Measurements from ENCODE around the gene UGT1A6. TPM values are rescaled to one million over a fixed set of nuclear protein-coding genes. Genes with fewer than 3 reads are reported as not detected.

Gene UGT1A6
- total RNA-seq, 5 donors from 2014 or later (not counting 1 experiment from before 2014, with no cell fraction given) = 0.32 TPM; not detected in 4

GRCh38 chr2:233807215-233807865 is 114.7 kb downstream of the UGT1A6 start:
- DNase-seq (peak in 2 of 35 experiments; percentile 4 to 16), ATAC-seq (replicated peaks in 1 of 4) (no peak)
- H3K4me3 Mint-ChIP-seq = no peak overlapping the region
- Histone ChIP-seq H3K9me3 (no peaks in the 10 kb centered on the region), H3K36me3 (ENCODE audit: control insufficient read depth in 2 of 2, extremely low read depth in 1 of 2, insufficient read depth in 1 of 2, low read length in 1 of 2) (no peaks in the 10 kb centered on the region), H3K27me3 (replicated peaks in 1 of 2; ENCODE audit: control insufficient read depth in 2 of 2, extremely low read depth in 1 of 2, insufficient read depth in 2 of 2, low read length in 1 of 2) (peaks cover 0 to 56% of the 10 kb centered on the region in 2 experiments), H3K4me1 (ENCODE audit: control insufficient read depth in 1 of 2, extremely low read depth in 1 of 2, insufficient read depth in 2 of 2, low read length in 2 of 2) (no peaks in the 10 kb centered on the region), H3K4me3 (ENCODE audit: control insufficient read depth in 1 of 2, extremely low read depth in 1 of 2, low read length in 1 of 2) (no peak overlapping the region), H3K27ac (ENCODE audit: low read length) (no peak overlapping the region)
- POLR2A ChIA-PET = no interaction called here
- no peak overlapping the region for H3K27ac Mint-ChIP-seq
- H3K9me3 Mint-ChIP-seq = no peaks in the 10 kb centered on the region
- CTCF ChIA-PET = no interaction called here
- no peaks in the 10 kb centered on the region for H3K4me1 Mint-ChIP-seq
- no peaks in the 10 kb centered on the region for H3K36me3 Mint-ChIP-seq
- WGBS (ENCODE audit: insufficient coverage) = 78% methylated on average over 8 of the region's 12 CpGs
- H3K27me3 Mint-ChIP-seq = peaks cover 12 to 39% of the 10 kb centered on the region in 2 donors

- CTCF ChIA-PET = no interaction called here
- peaks cover 5 to 31% of the 10 kb centered on the region in 2 donors for H3K27me3 Mint-ChIP-seq
These were observed 115.6 kb downstream of the UGT1A6 start for GRCh38 chr2:233807966-233808935.

GRCh38 chr2:233810385-233810784 is 117.7 kb downstream of the UGT1A6 start:
- DNase-seq = peak in 1 of 35 experiments; percentile 17
- no peaks in the 10 kb centered on the region for H3K9me3 ChIP-seq
- ChIA-PET POLR2A (no interaction called here), CTCF (no interaction called here)
- H3K27ac ChIP-seq (ENCODE audit: low read length) = no peak overlapping the region
- peaks cover 5 to 28% of the 10 kb centered on the region in 2 donors for H3K27me3 Mint-ChIP-seq
- no peak overlapping the region for H3K27ac Mint-ChIP-seq
- H3K36me3 Mint-ChIP-seq = no peaks in the 10 kb centered on the region
- no peaks in the 10 kb centered on the region for H3K9me3 Mint-ChIP-seq
- no peak overlapping the region for H3K4me3 ChIP-seq (ENCODE audit: control insufficient read depth in 1 of 2, extremely low read depth in 1 of 2, low read length in 1 of 2)
- WGBS (ENCODE audit: insufficient coverage) = 77% methylated on average over 5 of the region's 6 CpGs
- peaks cover 0 to 38% of the 10 kb centered on the region in 2 experiments for H3K27me3 ChIP-seq (replicated peaks in 1 of 2; ENCODE audit: control insufficient read depth in 2 of 2, extremely low read depth in 1 of 2, insufficient read depth in 2 of 2, low read length in 1 of 2)
- H3K36me3 ChIP-seq (ENCODE audit: control insufficient read depth in 2 of 2, extremely low read depth in 1 of 2, insufficient read depth in 1 of 2, low read length in 1 of 2) = no peaks in the 10 kb centered on the region
- H3K4me1 Mint-ChIP-seq = no peaks in the 10 kb centered on the region
- H3K4me1 ChIP-seq (ENCODE audit: control insufficient read depth in 1 of 2, extremely low read depth in 1 of 2, insufficient read depth in 2 of 2, low read length in 2 of 2) = no peaks in the 10 kb centered on the region
- ATAC-seq (replicated peaks in 1 of 4) = no peak
- H3K4me3 Mint-ChIP-seq = no peak overlapping the region

More at GRCh38 chr2:233807966-233808935, 115.6 kb downstream of the UGT1A6 start:
- ATAC-seq (replicated peaks in 1 of 4) = no peak
- Mint-ChIP-seq H3K9me3 (no peaks in the 10 kb centered on the region), H3K36me3 (no peaks in the 10 kb centered on the region), H3K27ac (no peak overlapping the region), H3K4me3 (no peak overlapping the region), H3K4me1 (no peaks in the 10 kb centered on the region)
- POLR2A ChIA-PET = no interaction called here
- peak in 2 of 35 experiments; percentile 3 to 13 for DNase-seq
- Histone ChIP-seq H3K4me1 (ENCODE audit: control insufficient read depth in 1 of 2, extremely low read depth in 1 of 2, insufficient read depth in 2 of 2, low read length in 2 of 2) (no peaks in the 10 kb centered on the region), H3K4me3 (ENCODE audit: control insufficient read depth in 1 of 2, extremely low read depth in 1 of 2, low read length in 1 of 2) (no peak overlapping the region), H3K36me3 (ENCODE audit: control insufficient read depth in 2 of 2, extremely low read depth in 1 of 2, insufficient read depth in 1 of 2, low read length in 1 of 2) (no peaks in the 10 kb centered on the region), H3K27me3 (replicated peaks in 1 of 2; ENCODE audit: control insufficient read depth in 2 of 2, extremely low read depth in 1 of 2, insufficient read depth in 2 of 2, low read length in 1 of 2) (peaks cover 0 to 51% of the 10 kb centered on the region in 2 experiments), H3K27ac (ENCODE audit: low read length) (no peak overlapping the region), H3K9me3 (no peaks in the 10 kb centered on the region)
- WGBS (ENCODE audit: insufficient coverage) = 76% methylated on average over 4 of the region's 10 CpGs

GRCh38 chr2:233811087-233811486 is 118.4 kb downstream of the UGT1A6 start:
- Histone ChIP-seq H3K27me3 (replicated peaks in 1 of 2; ENCODE audit: control insufficient read depth in 2 of 2, extremely low read depth in 1 of 2, insufficient read depth in 2 of 2, low read length in 1 of 2) (peaks cover 0 to 38% of the 10 kb centered on the region in 2 experiments), H3K4me3 (ENCODE audit: control insufficient read depth in 1 of 2, extremely low read depth in 1 of 2, low read length in 1 of 2) (no peak overlapping the region), H3K9me3 (no peaks in the 10 kb centered on the region), H3K4me1 (ENCODE audit: control insufficient read depth in 1 of 2, extremely low read depth in 1 of 2, insufficient read depth in 2 of 2, low read length in 2 of 2) (no peaks in the 10 kb centered on the region), H3K36me3 (ENCODE audit: control insufficient read depth in 2 of 2, extremely low read depth in 1 of 2, insufficient read depth in 1 of 2, low read length in 1 of 2) (no peaks in the 10 kb centered on the region), H3K27ac (ENCODE audit: low read length) (no peak overlapping the region)
- ChIA-PET CTCF (no interaction called here), POLR2A (no interaction called here)
- Mint-ChIP-seq H3K9me3 (no peaks in the 10 kb centered on the region), H3K4me1 (no peaks in the 10 kb centered on the region), H3K36me3 (no peaks in the 10 kb centered on the region), H3K27ac (no peak overlapping the region), H3K4me3 (no peak overlapping the region), H3K27me3 (peaks cover 5 to 30% of the 10 kb centered on the region in 2 donors)
- DNase-seq (peak in 2 of 35 experiments; percentile 2 to 9), ATAC-seq (replicated peaks in 1 of 4) (no peak)
- 66% methylated on average over 3 of the region's 4 CpGs for WGBS (ENCODE audit: insufficient coverage)

- 55% methylated on average over 2 of the region's 8 CpGs for WGBS (ENCODE audit: insufficient coverage)
- Histone ChIP-seq H3K27ac (ENCODE audit: low read length) (no peak overlapping the region), H3K9me3 (no peaks in the 10 kb centered on the region), H3K4me3 (ENCODE audit: control insufficient read depth in 1 of 2, extremely low read depth in 1 of 2, low read length in 1 of 2) (no peak overlapping the region), H3K27me3 (replicated peaks in 1 of 2; ENCODE audit: control insufficient read depth in 2 of 2, extremely low read depth in 1 of 2, insufficient read depth in 2 of 2, low read length in 1 of 2) (peaks cover 0 to 39% of the 10 kb centered on the region in 2 experiments), H3K4me1 (ENCODE audit: control insufficient read depth in 1 of 2, extremely low read depth in 1 of 2, insufficient read depth in 2 of 2, low read length in 2 of 2) (no peaks in the 10 kb centered on the region), H3K36me3 (ENCODE audit: control insufficient read depth in 2 of 2, extremely low read depth in 1 of 2, insufficient read depth in 1 of 2, low read length in 1 of 2) (no peaks in the 10 kb centered on the region)
- ATAC-seq (replicated peaks in 1 of 4) (no peak), DNase-seq (peak in 1 of 35 experiments; percentile 9)
- H3K27ac Mint-ChIP-seq = no peak overlapping the region
- H3K9me3 Mint-ChIP-seq = no peaks in the 10 kb centered on the region
- ChIA-PET POLR2A (no interaction called here), CTCF (no interaction called here)
- no peak overlapping the region for H3K4me3 Mint-ChIP-seq
- H3K27me3 Mint-ChIP-seq = peaks cover 8 to 35% of the 10 kb centered on the region in 2 donors
- H3K4me1 Mint-ChIP-seq = no peaks in the 10 kb centered on the region
- no peaks in the 10 kb centered on the region for H3K36me3 Mint-ChIP-seq
These were observed 119.0 kb downstream of the UGT1A6 start for GRCh38 chr2:233811732-233812131.

- ChIA-PET CTCF (no interaction called here), POLR2A (no interaction called here)
- H3K27me3 Mint-ChIP-seq = peaks cover 16 to 40% of the 10 kb centered on the region in 2 donors
- Histone ChIP-seq H3K27me3 (replicated peaks in 1 of 2; ENCODE audit: control insufficient read depth in 2 of 2, extremely low read depth in 1 of 2, insufficient read depth in 2 of 2, low read length in 1 of 2) (peaks cover 0 to 41% of the 10 kb centered on the region in 2 experiments), H3K36me3 (ENCODE audit: control insufficient read depth in 2 of 2, extremely low read depth in 1 of 2, insufficient read depth in 1 of 2, low read length in 1 of 2) (no peaks in the 10 kb centered on the region), H3K9me3 (no peaks in the 10 kb centered on the region), H3K4me3 (ENCODE audit: control insufficient read depth in 1 of 2, extremely low read depth in 1 of 2, low read length in 1 of 2) (no peak overlapping the region), H3K4me1 (ENCODE audit: control insufficient read depth in 1 of 2, extremely low read depth in 1 of 2, insufficient read depth in 2 of 2, low read length in 2 of 2) (no peaks in the 10 kb centered on the region), H3K27ac (ENCODE audit: low read length) (no peak overlapping the region)
- peaks cover 0 to 5% (median 0%) of the 10 kb centered on the region in 3 donors for H3K4me1 Mint-ChIP-seq
- 58% methylated on average over 1 of the region's 3 CpGs for WGBS (ENCODE audit: insufficient coverage)
- H3K27ac Mint-ChIP-seq = no peak overlapping the region
- H3K9me3 Mint-ChIP-seq = no peaks in the 10 kb centered on the region
- no peak overlapping the region for H3K4me3 Mint-ChIP-seq
- ATAC-seq (replicated peaks in 1 of 4) (no peak), DNase-seq (peak in 1 of 35 experiments; percentile 9)
- no peaks in the 10 kb centered on the region for H3K36me3 Mint-ChIP-seq
These were observed 120.8 kb downstream of the UGT1A6 start for GRCh38 chr2:233813236-233814055.

Data from T-cell (primary cell).